Posterior cingulate gyrus (tissue), 11 donors: Measurements from ENCODE around the gene ATP1B3.
"Not testable (repeated sequence)": the region's sequence is repeated elsewhere in the genome, so short reads cannot be mapped to it uniquely, and the experiment has no call there.

Experiments used
- DNase-seq, 10 donors: peaks; one replicate each; pipeline versions ENCODE4 v3.0.0 to v3.0.0-alpha.2; 2020 to 2021; ENCODE audit warnings: mixed read lengths in 3 of 10
- intact Hi-C: fragments of 100-400 bp; cut with DNase I; formaldehyde crosslinking; loops from one replicate; pipeline ENCODE4 v1.15.1; 2023

Gene ATP1B3

DNA sequence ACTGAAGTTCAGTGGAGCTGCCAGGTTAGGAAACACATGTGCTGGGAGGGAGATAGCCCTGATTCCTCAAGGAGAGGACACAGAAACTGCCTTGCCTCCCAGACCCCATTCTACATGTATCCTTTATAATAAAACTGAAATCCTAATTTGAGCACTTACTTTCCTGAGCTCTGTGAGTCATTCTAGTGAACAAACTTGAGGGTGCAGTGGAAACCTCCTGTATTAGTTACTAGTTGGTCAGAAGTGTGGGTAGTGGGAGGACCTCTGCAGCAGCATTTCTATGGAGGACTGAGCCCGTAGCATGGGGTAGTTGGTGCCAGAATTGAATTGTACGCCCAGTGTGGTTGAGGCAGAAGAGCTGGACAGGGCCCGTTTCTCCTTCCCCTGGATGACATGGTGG lies 23.9 kb downstream of the ATP1B3 start:
- DNase-seq: no peak
- intact Hi-C loops: no loop called here

DNA sequence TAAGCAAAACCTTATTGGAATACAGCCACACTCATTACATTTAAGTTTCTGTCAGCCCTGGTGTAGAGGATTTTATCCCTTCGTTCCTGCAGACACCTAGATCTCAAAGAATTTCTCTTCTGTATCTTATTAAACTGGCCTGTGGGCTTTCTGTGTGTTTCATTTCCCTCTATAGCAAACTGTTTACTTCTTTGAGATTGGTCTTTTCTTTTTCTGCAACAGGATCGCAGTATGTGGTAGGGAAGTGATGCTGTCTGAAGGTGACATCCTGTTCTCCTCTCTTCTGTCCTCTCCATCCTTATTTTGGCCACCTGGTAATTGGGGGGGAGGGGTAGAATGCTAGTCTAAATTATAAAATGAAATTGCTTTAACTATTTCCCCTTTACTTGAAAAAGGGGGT lies 25.5 kb downstream of the ATP1B3 start:
- intact Hi-C loops: no loop called here
- no peak for DNase-seq

DNA sequence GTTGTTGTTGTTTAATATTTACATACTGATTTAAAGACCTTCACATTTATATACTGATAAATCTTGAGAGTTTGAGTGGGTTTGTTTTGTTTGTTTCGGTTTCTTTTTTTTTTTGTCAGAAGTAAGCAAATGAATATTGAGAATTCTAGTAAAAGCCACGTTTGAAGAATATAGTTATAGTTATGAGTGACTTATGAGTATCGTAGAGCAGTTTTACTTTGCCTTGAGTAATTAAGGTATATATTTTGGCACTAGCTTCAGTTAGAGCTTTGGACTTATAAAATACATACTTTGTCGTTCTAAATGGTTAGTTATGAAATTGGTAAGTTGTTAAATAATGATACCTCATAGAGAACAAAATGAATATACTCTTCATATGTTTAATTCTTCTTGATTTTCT lies 27.8 kb downstream of the ATP1B3 start:
- intact Hi-C loops: no loop called here
- no peak for DNase-seq

DNA sequence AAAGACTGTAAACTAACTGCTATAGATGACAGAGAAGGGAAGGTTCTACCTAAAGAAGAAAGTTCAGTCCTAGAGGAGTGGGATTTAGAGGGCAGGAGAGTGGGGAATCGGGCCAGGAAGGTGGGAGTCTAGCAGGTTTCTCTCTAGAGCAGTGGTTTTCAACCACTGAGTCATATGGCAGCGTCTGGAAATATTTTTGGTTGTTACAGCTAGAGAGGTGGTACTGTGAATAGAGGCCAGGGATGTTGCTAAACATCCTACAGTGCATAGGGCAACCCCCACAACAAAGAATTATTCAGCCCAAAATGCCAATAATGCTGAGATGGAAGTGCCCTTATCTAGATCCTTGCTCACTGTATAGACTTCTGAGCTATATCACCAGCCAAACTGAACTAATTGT lies 28.7 kb downstream of the ATP1B3 start:
- no peak for DNase-seq
- intact Hi-C loops: no loop called here

DNA sequence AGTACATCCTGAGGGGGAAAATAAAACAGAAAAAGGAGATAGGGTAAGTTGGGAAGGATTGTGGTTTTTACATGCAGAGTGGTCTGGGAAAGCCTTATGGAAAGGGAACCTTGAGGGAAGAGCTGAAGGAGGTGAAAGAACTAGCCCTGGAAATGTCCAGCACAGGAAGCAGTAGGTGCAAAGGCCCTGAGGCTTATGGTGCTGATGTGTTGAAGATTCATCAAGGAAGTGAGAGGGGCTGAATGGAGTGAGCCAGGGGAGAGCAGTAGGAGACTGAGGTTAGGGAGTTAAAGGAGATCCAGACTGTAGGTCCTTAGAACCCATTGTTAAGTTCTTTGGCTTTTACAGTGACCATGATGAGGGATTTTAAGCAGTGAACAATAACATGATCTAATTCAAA lies 33.0 kb downstream of the ATP1B3 start:
- no peak for DNase-seq
- intact Hi-C loops: no loop called here

DNA sequence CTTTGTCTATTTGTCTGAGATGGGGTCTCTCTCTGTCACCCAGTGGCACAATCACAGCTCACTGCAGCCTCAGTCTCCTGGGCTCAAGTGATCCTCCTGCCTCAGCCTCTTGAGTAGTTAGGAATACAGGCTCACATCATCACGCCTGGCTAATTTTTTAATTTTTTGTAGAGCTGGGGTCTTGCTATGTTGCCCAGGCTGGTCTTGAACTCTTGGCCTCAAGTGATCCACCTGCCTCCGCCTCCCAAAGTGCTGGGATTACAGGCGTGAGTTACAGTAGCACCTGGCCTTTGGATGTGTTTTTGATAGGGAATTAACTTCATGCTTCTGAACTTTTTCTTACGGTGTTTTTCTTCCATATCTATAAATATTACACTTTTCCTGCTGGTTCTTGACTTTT lies 33.5 kb downstream of the ATP1B3 start:
- intact Hi-C loops, DNase-seq: not testable (repeated sequence)

DNA sequence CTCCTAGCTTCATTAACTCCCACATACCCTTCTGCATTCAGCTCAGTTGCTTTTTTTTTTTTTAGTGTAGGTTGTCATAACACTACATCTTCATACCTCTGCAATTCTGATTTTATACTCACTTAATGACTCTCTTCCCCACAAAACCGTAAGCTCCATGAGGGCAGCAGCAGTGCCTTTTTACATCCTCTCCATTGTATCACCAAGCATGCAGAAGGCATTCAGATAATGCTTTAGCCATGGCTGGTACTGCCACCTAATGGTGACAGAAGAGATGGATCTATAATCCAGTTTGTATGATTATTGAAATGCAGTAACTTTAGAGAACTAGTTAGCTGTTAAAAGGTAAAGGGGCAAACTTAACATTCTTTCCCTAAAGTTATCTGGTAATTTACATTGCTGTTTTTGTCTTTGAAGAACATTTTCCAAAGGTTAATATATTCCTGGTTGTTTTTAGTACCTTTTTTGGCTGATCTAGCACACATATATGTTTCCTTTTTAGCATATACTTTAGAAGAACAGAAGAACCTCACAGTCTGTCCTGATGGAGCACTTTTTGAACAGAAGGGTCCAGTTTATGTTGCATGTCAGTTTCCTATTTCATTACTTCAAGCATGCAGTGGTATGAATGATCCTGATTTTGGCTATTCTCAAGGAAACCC lies 36.8 kb downstream of the ATP1B3 start:
- DNase-seq: no peak
- intact Hi-C loops: no loop called here

DNA sequence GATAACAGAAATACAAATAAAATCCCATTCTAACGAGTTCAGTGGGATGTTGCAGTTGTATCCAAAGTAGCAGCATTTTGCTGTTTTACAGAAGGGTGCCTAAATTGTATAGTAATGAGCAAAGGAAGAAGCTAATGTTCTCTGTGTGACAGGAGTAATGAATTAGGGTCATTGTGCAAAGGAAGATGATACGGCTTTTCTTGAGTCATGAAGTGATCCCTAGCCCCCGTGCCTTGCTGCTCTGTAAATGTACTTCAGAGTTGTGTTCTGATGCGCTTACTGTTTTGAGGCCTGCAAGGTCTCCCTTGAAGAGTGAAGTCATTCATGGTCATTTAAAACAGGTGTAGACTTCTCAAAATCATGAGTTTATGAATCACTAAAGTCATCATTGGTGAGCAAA lies 37.9 kb downstream of the ATP1B3 start:
- no peak for DNase-seq
- intact Hi-C loops: no loop called here

DNA sequence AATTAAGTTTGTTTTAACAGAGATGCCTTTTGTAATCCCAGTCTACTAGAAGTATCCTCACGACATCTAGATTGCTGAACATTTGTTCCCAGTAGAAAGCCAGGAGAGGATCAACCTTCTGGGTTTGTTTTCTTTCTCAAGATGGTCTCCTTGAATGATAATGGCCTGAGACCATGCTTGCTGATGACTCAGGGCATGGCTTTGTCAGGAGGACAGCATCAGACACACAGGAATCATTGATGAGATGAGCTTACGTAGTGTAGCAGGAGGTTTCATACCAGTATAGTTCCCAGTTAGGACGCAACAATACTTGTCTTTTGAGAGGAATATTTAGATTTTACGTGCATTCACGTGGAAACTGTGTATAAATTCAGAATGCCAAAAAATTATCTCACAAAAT lies 38.6 kb downstream of the ATP1B3 start:
- intact Hi-C loops: no loop called here
- DNase-seq: no peak

DNA sequence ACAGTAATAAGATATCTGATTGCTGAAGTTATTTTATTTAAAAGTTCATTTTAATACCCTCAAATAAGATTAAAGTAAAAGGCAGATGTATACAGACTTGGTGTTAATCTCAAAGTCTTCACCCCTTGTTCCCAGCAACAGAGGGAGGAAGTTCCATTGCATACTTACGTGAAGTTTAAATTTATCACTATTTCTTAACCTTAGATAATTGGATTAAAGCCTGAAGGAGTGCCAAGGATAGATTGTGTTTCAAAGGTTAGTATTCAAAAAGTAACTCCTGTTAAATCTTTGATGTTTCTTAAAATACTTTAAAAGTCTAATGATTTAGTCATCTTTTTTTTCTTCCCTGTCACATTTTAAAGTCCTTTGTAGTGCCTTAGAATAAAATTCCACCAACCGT lies 39.3 kb downstream of the ATP1B3 start:
- DNase-seq: no peak
- intact Hi-C loops: no loop called here

DNA sequence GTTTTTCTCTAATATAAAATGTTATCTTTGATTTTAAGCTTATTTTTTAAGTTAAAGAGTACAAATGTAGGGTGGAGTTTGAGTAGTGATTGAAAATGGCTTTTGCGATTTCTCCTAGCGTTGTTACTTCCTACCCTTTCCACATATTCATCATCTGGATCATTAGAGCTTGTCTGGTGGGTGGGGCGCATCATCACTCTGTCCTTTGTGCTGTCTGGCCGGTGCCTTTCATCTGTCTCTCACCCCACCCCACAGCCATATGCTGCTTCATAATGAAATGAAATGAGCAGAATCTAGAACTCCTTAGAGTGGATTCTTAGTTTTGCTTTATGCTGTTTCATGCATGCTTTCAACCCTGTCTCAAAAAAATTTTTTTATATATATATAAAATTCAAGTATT lies 44.3 kb downstream of the ATP1B3 start:
- DNase-seq: peak in 1 of 10 donors; percentile 29
- intact Hi-C loops: no loop called here

DNA sequence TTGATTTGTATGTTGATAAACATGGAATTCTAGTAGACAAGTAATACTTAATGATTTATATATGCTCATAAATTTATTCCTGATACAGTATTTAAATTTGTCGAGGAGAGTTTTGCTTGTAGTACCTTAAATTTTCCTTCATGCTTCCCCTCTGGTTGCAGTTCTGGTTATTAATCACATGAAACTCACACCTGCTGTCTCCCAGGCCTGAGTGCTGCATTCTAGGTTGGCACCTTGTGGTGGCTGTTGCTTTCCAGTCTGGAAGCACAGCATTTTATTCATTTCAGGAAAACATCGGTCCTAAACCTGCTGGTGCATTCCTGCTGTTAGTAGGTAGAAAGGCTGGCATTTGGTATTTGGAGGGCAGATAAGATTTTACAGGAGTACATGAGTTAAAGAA lies 44.9 kb downstream of the ATP1B3 start:
- intact Hi-C loops: no loop called here

DNA sequence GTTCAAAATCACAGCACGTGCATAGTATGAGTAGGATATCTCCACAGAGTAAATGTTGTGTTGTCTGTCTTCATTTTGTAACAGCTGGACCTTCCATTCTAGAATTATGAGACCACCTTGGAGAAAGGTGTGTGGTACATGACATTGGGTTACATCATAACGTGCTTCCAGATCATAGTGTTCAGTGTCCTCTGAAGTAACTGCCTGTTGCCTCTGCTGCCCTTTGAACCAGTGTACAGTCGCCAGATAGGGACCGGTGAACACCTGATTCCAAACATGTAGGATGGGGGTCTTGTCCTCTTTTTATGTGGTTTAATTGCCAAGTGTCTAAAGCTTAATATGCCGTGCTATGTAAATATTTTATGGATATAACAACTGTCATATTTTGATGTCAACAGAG lies 49.2 kb downstream of the ATP1B3 start:
- intact Hi-C loops, DNase-seq: not testable (repeated sequence)

More for the DNA sequence above, 44.9 kb downstream of the ATP1B3 start:
- DNase-seq: peak in 1 of 10 donors; percentile 39

DNA sequence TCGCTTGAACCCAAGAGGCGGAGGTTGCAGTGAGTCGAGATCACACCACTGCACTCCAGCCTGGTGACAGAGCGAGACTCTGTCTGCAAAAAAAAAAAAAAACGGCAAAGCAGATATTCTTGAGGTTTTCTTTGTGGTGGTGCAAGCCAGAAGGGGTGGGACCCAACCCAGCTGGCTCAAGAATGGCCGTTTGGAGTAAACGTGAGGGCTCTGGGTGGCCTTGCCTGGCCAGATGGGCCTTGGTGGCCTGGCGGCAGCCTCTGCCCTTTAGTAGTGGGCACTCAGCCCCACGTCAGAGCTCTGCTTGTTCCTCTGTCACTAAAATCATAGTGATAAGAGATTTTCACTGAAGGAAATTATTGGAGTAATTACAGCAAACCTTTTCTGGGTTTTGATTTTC lies 50.5 kb downstream of the ATP1B3 start:
- peak in 1 of 10 donors; percentile 33 for DNase-seq
- intact Hi-C loops: no loop called here

DNA sequence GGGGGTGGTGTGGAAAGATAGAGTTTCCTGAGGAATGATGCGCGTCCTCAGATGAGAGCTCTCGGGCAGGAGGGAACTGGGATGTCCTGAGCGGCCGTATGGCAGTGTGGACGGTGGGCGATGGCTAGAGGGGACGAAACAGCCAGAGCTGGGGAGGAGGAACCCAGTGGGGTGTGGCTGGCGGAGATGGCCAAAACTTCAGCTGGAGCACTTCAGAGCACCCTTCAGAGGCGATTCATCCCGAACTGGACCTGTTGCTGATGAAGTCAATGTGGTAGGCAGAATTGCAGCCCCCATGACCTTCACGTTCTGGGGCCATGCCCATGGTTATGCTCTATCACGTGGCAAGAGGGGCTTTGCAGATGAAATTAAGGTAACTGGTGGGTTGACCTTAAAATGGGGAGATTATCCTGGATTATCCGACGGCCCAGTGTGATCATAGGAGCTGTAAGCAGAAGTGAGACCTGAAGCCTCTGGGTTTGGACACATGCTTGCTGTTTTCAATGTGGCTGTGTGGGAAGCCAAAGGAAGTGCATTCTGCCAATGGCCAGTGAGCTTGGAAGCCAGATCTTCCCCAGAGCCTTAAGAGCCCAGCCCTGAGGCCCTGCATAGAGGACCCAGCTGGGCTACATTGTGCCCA lies 52.3 kb downstream of the ATP1B3 start:
- intact Hi-C loops: no loop called here
- DNase-seq: peak in 1 of 10 donors; percentile 38

DNA sequence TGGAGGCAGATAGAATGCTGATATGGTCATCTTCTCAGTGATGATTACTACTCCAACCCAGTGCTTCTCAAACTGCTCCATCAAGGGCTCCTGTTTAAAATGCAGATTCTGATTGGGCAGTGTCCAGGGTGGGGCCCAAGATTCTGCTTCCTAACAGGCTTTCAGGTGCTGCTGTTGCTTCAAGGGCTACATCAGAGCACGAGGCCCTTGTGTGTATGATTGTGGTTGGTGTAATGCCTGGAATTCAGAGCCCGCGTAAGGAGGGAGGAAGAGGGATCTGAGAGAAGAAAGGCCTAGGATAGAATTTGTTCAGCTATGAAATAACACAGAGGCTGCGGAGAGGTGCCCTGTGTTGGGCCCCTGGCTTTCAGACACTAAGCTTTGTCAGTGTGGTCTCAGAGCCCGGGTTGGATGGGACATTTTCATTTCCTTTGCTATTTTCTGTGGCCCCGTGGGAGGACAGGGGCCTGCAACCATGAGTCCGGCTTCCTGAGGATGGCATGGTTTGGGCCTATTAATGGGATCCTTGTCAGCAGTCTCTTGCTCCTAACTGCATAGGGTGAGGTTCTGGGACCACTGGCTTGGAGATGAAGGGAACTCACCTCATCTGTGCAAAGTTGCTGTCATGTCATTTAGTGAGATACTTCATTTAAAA lies 53.0 kb downstream of the ATP1B3 start:
- intact Hi-C loops: no loop called here
- DNase-seq: peak in 1 of 10 donors; percentile 8

DNA sequence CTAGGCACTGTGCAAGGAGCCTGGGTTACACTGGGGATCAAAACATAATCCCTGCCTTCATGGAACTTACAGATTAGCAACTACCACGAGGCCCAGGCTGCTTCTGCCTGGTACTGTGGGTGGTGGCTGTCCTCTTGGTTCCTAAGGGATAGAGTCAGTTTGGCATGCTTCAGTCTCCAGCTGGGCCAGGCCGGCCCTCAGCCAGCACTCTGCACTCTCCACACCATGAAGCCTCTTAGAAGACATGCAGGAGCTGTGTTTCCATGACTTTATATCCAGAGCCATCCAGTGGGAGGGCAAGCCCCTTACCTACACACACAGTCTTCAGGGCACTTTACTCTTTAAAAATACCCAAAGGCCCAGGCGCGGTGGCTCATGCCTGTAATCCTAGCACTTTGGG lies 54.4 kb downstream of the ATP1B3 start:
- intact Hi-C loops: no loop called here
- DNase-seq: peak in 1 of 10 donors; percentile 27

DNA sequence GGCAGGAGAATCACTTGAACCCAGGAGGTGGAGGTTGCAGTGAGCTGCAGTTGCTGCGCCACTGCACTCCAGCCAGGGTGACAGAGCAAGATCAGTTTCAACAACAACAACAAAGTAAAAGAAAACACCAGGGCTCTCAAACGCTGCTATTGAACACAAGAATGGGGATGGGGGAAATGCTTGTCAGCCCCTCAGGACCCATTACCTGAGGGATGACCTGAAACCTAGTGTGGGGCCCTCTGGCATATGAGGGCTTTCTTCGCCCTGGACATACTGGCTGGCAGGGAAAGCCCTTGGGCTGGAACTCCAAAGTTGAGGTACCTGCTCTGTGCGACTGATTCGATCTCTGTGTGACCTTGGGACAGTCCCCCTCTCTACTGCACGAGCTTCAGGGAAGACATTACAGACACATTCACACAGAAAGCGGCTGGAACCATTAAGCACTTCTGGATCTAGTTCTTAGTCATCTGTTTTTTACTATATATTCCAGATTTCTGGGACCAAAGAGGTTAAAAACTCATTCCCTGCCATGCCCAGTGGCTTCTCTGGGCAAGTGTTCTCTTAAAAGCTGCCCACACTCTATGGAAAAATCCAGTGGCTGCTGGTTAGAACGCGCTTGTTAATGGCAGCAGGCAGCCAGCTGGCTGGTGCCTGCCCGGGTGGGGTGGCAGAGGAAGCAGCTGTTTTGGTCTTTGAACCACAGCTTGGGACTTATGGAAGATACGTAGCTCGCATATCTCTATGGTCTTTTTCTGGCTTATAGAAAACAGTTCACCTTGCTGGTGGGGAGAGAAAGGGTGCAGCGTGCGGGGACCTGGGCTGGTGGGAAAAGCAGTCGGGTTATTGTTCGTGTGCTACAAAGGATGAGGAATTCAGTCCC lies 57.2 kb downstream of the ATP1B3 start:
- DNase-seq: peak in 2 of 10 donors; percentile 46 to 62
- intact Hi-C loops: no loop called here

DNA sequence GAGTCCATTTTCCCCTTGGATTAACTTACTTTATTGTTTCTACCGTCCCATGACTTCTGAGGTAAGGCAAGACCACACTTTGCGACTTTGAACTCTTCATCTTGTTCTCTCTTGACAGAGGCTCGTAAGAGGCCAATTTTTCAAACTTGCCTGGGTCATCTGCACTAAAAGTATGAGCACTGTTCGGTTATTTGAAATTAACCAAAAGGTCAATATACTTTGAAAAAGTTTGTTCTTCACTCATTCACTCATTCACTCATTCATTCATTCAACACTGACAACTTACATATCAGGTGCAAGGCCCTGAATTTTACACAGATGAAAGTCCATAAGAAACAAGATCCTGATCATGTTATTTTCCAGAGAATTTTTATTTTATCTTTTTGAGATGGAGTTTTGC lies 57.9 kb downstream of the ATP1B3 start:
- DNase-seq: no peak
- intact Hi-C loops: no loop called here

DNA sequence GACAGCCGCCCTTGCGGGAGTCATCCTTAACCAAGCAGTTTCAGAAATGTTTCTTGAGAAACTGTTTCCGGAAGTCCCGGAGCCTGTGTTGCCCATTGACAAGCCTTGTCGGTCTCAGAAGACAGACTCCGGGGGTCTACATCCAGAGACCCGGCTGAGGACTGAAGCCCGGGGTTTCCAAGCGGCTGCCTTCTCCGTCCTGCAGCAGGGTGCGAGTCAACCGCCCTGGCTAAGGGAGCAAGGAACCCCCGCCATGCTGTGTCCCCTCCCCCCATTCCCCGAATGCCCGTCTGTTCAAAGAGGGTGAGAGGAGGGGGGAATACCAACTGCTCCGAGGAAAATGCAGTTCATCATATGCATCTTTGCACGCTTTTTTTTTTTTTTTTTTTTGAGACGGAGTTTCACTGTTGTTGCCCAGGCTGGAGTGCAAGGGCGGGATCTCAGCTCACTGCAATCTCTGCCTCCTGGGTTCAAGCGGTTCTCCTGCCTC lies 61.6 kb downstream of the ATP1B3 start:
- DNase-seq: peak in 1 of 10 donors; percentile 74
- intact Hi-C loops: no loop called here

DNA sequence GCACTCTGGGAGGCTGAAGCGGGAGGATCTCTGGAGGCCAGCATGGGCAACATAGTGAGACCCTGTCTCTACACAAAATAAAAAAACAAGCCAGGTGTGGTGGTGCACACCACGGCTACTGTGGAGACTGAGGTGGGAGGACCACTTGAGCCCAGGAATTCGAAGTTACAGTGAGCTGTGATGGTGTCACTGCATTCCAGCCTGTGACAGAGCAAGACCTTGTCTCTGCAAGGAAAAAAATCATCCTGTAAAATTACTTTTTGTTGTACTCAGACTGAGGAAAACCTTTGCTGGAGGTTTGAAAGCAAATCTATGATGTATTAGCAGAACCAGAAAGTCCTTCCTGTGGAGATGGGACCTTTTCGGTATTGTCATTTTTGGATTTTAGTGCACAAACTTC lies 63.3 kb downstream of the ATP1B3 start:
- intact Hi-C loops: no loop called here

More for the DNA sequence above, 63.3 kb downstream of the ATP1B3 start:
- peak in 2 of 10 donors; percentile 14 to 24 for DNase-seq
